HL-60 (cell line): ENCODE data around the gene METTL2B.

Experiments used
- SPI1 ChIP-seq: IDR thresholded peaks from 2 replicates; pipeline ENCODE4 v1.6.1; 2012; ENCODE audit warnings: low read depth, mild to moderate bottlenecking, borderline replicate concordance
- TF ChIP-seq, protein P1 (sequence below): IDR thresholded peaks from one replicate; pipeline ENCODE4 v1.5.1; 2011; ENCODE audit warnings: low read length, control low read depth, inconsistent platforms; ENCODE audit not compliant: insufficient read depth
- TF ChIP-seq, protein P2 (sequence below): IDR thresholded peaks from 2 replicates; pipeline ENCODE4 v1.6.1; 2012; ENCODE audit warnings: low read depth; ENCODE audit not compliant: insufficient replicate concordance

- TF ChIP-seq, protein P1, sequence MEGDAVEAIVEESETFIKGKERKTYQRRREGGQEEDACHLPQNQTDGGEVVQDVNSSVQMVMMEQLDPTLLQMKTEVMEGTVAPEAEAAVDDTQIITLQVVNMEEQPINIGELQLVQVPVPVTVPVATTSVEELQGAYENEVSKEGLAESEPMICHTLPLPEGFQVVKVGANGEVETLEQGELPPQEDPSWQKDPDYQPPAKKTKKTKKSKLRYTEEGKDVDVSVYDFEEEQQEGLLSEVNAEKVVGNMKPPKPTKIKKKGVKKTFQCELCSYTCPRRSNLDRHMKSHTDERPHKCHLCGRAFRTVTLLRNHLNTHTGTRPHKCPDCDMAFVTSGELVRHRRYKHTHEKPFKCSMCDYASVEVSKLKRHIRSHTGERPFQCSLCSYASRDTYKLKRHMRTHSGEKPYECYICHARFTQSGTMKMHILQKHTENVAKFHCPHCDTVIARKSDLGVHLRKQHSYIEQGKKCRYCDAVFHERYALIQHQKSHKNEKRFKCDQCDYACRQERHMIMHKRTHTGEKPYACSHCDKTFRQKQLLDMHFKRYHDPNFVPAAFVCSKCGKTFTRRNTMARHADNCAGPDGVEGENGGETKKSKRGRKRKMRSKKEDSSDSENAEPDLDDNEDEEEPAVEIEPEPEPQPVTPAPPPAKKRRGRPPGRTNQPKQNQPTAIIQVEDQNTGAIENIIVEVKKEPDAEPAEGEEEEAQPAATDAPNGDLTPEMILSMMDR, result no peak
- TF ChIP-seq, protein P2, sequence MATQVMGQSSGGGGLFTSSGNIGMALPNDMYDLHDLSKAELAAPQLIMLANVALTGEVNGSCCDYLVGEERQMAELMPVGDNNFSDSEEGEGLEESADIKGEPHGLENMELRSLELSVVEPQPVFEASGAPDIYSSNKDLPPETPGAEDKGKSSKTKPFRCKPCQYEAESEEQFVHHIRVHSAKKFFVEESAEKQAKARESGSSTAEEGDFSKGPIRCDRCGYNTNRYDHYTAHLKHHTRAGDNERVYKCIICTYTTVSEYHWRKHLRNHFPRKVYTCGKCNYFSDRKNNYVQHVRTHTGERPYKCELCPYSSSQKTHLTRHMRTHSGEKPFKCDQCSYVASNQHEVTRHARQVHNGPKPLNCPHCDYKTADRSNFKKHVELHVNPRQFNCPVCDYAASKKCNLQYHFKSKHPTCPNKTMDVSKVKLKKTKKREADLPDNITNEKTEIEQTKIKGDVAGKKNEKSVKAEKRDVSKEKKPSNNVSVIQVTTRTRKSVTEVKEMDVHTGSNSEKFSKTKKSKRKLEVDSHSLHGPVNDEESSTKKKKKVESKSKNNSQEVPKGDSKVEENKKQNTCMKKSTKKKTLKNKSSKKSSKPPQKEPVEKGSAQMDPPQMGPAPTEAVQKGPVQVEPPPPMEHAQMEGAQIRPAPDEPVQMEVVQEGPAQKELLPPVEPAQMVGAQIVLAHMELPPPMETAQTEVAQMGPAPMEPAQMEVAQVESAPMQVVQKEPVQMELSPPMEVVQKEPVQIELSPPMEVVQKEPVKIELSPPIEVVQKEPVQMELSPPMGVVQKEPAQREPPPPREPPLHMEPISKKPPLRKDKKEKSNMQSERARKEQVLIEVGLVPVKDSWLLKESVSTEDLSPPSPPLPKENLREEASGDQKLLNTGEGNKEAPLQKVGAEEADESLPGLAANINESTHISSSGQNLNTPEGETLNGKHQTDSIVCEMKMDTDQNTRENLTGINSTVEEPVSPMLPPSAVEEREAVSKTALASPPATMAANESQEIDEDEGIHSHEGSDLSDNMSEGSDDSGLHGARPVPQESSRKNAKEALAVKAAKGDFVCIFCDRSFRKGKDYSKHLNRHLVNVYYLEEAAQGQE, result no peak
- TF ChIP-seq SPI1, result no peak
Measured at GRCh38 chr7:128431754-128432153, 44.8 kb upstream of the METTL2B start.
